Measurements from ENCODE around the gene MAP3K20.

MAP3K20 gene

GRCh38 chr2:173051463-173052215, 24.0 kb upstream of the MAP3K20 start:
- no peak for DNase-seq

- DNase-seq: peak; percentile 26
These were observed 22.5 kb upstream of the MAP3K20 start for GRCh38 chr2:173053043-173053699.

GRCh38 chr2:173054466-173054865, 21.2 kb upstream of the MAP3K20 start:
- peak; percentile 27 for DNase-seq

- DNase-seq: peak; percentile 73
These were observed 18.8 kb upstream of the MAP3K20 start for GRCh38 chr2:173056705-173057364.

- DNase-seq: no peak
These were observed 17.5 kb upstream of the MAP3K20 start for GRCh38 chr2:173058097-173058496.

GRCh38 chr2:173058673-173059072, 17.0 kb upstream of the MAP3K20 start:
- DNase-seq: no peak

GRCh38 chr2:173059292-173059691, 16.4 kb upstream of the MAP3K20 start:
- no peak for DNase-seq

GRCh38 chr2:173059971-173060461, 15.6 kb upstream of the MAP3K20 start:
- DNase-seq: no peak

GRCh38 chr2:173062801-173063200, 12.8 kb upstream of the MAP3K20 start:
- DNase-seq: no peak

GRCh38 chr2:173064151-173064805, 11.4 kb upstream of the MAP3K20 start:
- no peak for DNase-seq

GRCh38 chr2:173066887-173067676, 8.6 kb upstream of the MAP3K20 start:
- DNase-seq: no peak

GRCh38 chr2:173075056-173075780, 428 bp upstream of the MAP3K20 start:
- no peak for DNase-seq

GRCh38 chr2:173076581-173077345, 1.1 kb downstream of the MAP3K20 start:
- DNase-seq: peak; percentile 54

GRCh38 chr2:173077506-173078177, 2.0 kb downstream of the MAP3K20 start:
- DNase-seq: peak; percentile 58

- DNase-seq: peak; percentile 52
These were observed 3.5 kb downstream of the MAP3K20 start for GRCh38 chr2:173079141-173079540.

GRCh38 chr2:173079973-173080860, 4.6 kb downstream of the MAP3K20 start:
- peak; percentile 98 for DNase-seq

- DNase-seq: peak; percentile 46
These were observed 11.0 kb downstream of the MAP3K20 start for GRCh38 chr2:173086518-173087213.

- DNase-seq: peak; percentile 67
These were observed 11.6 kb downstream of the MAP3K20 start for GRCh38 chr2:173087214-173087581.

Measured in fibroblast of skin of back (primary cell).